GM18507 (cell line): ENCODE data around the gene SPATA16.
"Not testable (repeated sequence)": the region's sequence is repeated elsewhere in the genome, so short reads cannot be mapped to it uniquely, and the experiment has no call there.

Experiments
- DNase-seq: peaks from one replicate; pipeline ENCODE4 v3.0.0; 2011; ENCODE audit warnings: low read depth; ENCODE audit not compliant: insufficient read length; ENCODE audit errors: extremely low spot score
- FAIRE-seq: peaks from 2 replicates; lab custom pipeline; 2011; peaks lifted over from hg19 to GRCh38; lab: Jason Lieb, UNC

Gene SPATA16

GRCh38 chr3:173066044-173067004 is 74.7 kb downstream of the SPATA16 start:
- no peak for FAIRE-seq
- DNase-seq: no peak

- FAIRE-seq (no peak), DNase-seq (no peak)
Observed at GRCh38 chr3:173065543-173065981, 75.5 kb downstream of the SPATA16 start.

- FAIRE-seq (no peak), DNase-seq (no peak)
Observed at GRCh38 chr3:173064631-173065030, 76.4 kb downstream of the SPATA16 start.

- no peak for FAIRE-seq
- DNase-seq: no peak
Observed at GRCh38 chr3:173058229-173058628, 82.8 kb downstream of the SPATA16 start.

- FAIRE-seq: no peak
- DNase-seq: no peak
Observed at GRCh38 chr3:173055228-173055933, 85.7 kb downstream of the SPATA16 start.

- DNase-seq (no peak), FAIRE-seq (no peak)
Observed at GRCh38 chr3:173049360-173049759, 91.7 kb downstream of the SPATA16 start.

- DNase-seq (no peak), FAIRE-seq (no peak)
Observed at GRCh38 chr3:173045770-173046382, 95.2 kb downstream of the SPATA16 start.

GRCh38 chr3:173044998-173045397 is 96.0 kb downstream of the SPATA16 start:
- FAIRE-seq (no peak), DNase-seq (no peak)

GRCh38 chr3:173043757-173044156 is 97.3 kb downstream of the SPATA16 start:
- no peak for DNase-seq
- FAIRE-seq: no peak

GRCh38 chr3:173038484-173038871 is 102.6 kb downstream of the SPATA16 start:
- DNase-seq (no peak), FAIRE-seq (no peak)

- no peak for DNase-seq
- no peak for FAIRE-seq
Observed at GRCh38 chr3:173037840-173038483, 103.1 kb downstream of the SPATA16 start.

GRCh38 chr3:173030273-173030672 is 110.8 kb downstream of the SPATA16 start:
- FAIRE-seq (no peak), DNase-seq (no peak)

GRCh38 chr3:173028351-173028750 is 112.7 kb downstream of the SPATA16 start:
- no peak for FAIRE-seq
- no peak for DNase-seq

GRCh38 chr3:173027429-173027828 is 113.6 kb downstream of the SPATA16 start:
- DNase-seq (no peak), FAIRE-seq (no peak)

GRCh38 chr3:173025941-173026340 is 115.1 kb downstream of the SPATA16 start:
- FAIRE-seq (no peak), DNase-seq (no peak)

- DNase-seq (no peak), FAIRE-seq (no peak)
Observed at GRCh38 chr3:173021547-173022185, 119.4 kb downstream of the SPATA16 start.

- DNase-seq, FAIRE-seq: not testable (repeated sequence)
Observed at GRCh38 chr3:173020128-173020527, 120.9 kb downstream of the SPATA16 start.

- DNase-seq (no peak), FAIRE-seq (no peak)
Observed at GRCh38 chr3:173019378-173019777, 121.7 kb downstream of the SPATA16 start.

GRCh38 chr3:173018758-173019157 is 122.3 kb downstream of the SPATA16 start:
- no peak for FAIRE-seq
- DNase-seq: no peak
